Adipose tissue (tissue), 3 donors: Measurements from ENCODE around the gene INSYN1. TPM values are rescaled to one million over a fixed set of nuclear protein-coding genes. Genes with fewer than 3 reads are reported as not detected.
"Not testable (repeated sequence)": the region's sequence is repeated elsewhere in the genome, so short reads cannot be mapped to it uniquely, and the experiment has no call there.

ENCODE experiments used
- H3K27ac ChIP-seq: one replicate; pipeline ENCODE4 v1.5.1; 2013; ENCODE audit warnings: low read depth, low read length
- WGBS, 3 donors: extraction: QIAGEN DNeasy Blood & Tissue Kit; methylation state at CpG; one replicate each; pipeline ENCODE4 v1.1.7; 2013; 5-methylcytosine and 5-hydroxymethylcytosine counted together
- polyA plus RNA-seq, 3 donors: library from polyadenylated mRNA; stranded (reverse); fragments of 200-250 nt; gene quantifications; one replicate each; pipeline ENCODE4 v1.2.3, GENCODE V29; 2013
- donor health status: healthy with polysubstance abuse.
- donor health status: Bipolar disorder and iron deficiency.
- donor health status: healthy.

Gene INSYN1
- polyA plus RNA-seq, 3 donors = 1.2 to 2.0 (median 1.3) TPM

GRCh38 chr15:73752806-73753193, 351 bp downstream of the INSYN1 start:
- 0 to 1% (median 0%) methylated on average over 15 to 48 of the region's 56 CpGs for WGBS, 3 donors
- no peak overlapping the region for H3K27ac ChIP-seq

- no peak overlapping the region for H3K27ac ChIP-seq
Observed at GRCh38 chr15:73751899-73752805, 999 bp downstream of the INSYN1 start.

GRCh38 chr15:73751511-73751898, 1.6 kb downstream of the INSYN1 start:
- H3K27ac ChIP-seq = no peak overlapping the region

More at GRCh38 chr15:73751899-73752805, 999 bp downstream of the INSYN1 start:
- 1% methylated on average over 58 to 79 of the region's 79 CpGs for WGBS, 3 donors

GRCh38 chr15:73750951-73751350, 2.2 kb downstream of the INSYN1 start:
- no peak overlapping the region for H3K27ac ChIP-seq
- WGBS, 3 donors = 84 to 90% (median 88%) methylated on average over 20 of the region's 20 CpGs

More at GRCh38 chr15:73751511-73751898, 1.6 kb downstream of the INSYN1 start:
- WGBS, 3 donors = 24 to 39% (median 29%) methylated on average over 8 to 9 of the region's 9 CpGs

- 79 to 90% (median 89%) methylated on average over 4 of the region's 4 CpGs for WGBS, 3 donors
- no peak overlapping the region for H3K27ac ChIP-seq
Observed at GRCh38 chr15:73750438-73750837, 2.7 kb downstream of the INSYN1 start.

GRCh38 chr15:73749971-73750370, 3.2 kb downstream of the INSYN1 start:
- WGBS, 3 donors = 80 to 87% (median 87%) methylated on average over 5 of the region's 5 CpGs
- no peak overlapping the region for H3K27ac ChIP-seq

GRCh38 chr15:73749533-73749932, 3.6 kb downstream of the INSYN1 start:
- H3K27ac ChIP-seq = no peak overlapping the region
- 81 to 90% (median 88%) methylated on average over 5 of the region's 5 CpGs for WGBS, 3 donors

- H3K27ac ChIP-seq = no peak overlapping the region
- 69 to 75% (median 74%) methylated on average over 6 of the region's 6 CpGs for WGBS, 3 donors
Observed at GRCh38 chr15:73748730-73749129, 4.4 kb downstream of the INSYN1 start.

GRCh38 chr15:73747847-73748590, 5.1 kb downstream of the INSYN1 start:
- WGBS, 3 donors = 71 to 87% (median 87%) methylated on average over 11 of the region's 11 CpGs
- H3K27ac ChIP-seq = no peak overlapping the region

- no peak overlapping the region for H3K27ac ChIP-seq
- WGBS, 3 donors = 23 to 28% (median 26%) methylated on average over 7 of the region's 7 CpGs
Observed at GRCh38 chr15:73746883-73747282, 6.3 kb downstream of the INSYN1 start.

GRCh38 chr15:73746261-73746660, 6.9 kb downstream of the INSYN1 start:
- WGBS, 3 donors = 38 to 52% (median 50%) methylated on average over 8 of the region's 8 CpGs
- no peak overlapping the region for H3K27ac ChIP-seq

- no peak overlapping the region for H3K27ac ChIP-seq
- 55 to 67% (median 60%) methylated on average over 7 of the region's 7 CpGs for WGBS, 3 donors
Observed at GRCh38 chr15:73745073-73745472, 8.1 kb downstream of the INSYN1 start.

GRCh38 chr15:73744293-73744692, 8.9 kb downstream of the INSYN1 start:
- WGBS, 3 donors = 56 to 84% (median 83%) methylated on average over 1 of the region's 1 CpG
- H3K27ac ChIP-seq = no peak overlapping the region

- no peak overlapping the region for H3K27ac ChIP-seq
- WGBS, 3 donors = 63 to 68% (median 66%) methylated on average over 3 of the region's 3 CpGs
Observed at GRCh38 chr15:73741321-73741836, 11.8 kb downstream of the INSYN1 start.

- 83 to 94% (median 94%) methylated on average over 25 of the region's 25 CpGs for WGBS, 3 donors
- H3K27ac ChIP-seq = no peak overlapping the region
Observed at GRCh38 chr15:73740152-73741048, 12.8 kb downstream of the INSYN1 start.

GRCh38 chr15:73737535-73737934, 15.6 kb downstream of the INSYN1 start:
- H3K27ac ChIP-seq = no peak overlapping the region
- WGBS, 3 donors = 72 to 78% (median 77%) methylated on average over 7 of the region's 7 CpGs

GRCh38 chr15:73732930-73733329, 20.2 kb downstream of the INSYN1 start:
- WGBS, 3 donors = 54 to 78% (median 67%) methylated on average over 3 of the region's 3 CpGs
- H3K27ac ChIP-seq = no peak overlapping the region

- 94 to 96% (median 95%) methylated on average over 21 to 29 of the region's 29 CpGs for WGBS, 3 donors
- H3K27ac ChIP-seq = not testable (repeated sequence)
Observed at GRCh38 chr15:73732051-73732450, 21.1 kb downstream of the INSYN1 start.
